Measurements from ENCODE around the gene TP53I13. TPM values are rescaled to one million over a fixed set of nuclear protein-coding genes. Genes with fewer than 3 reads are reported as not detected.

The TP53I13 gene
- total and polyA plus RNA-seq, 2 donors (not counting 3 experiments of a cell fraction or from before 2014, with no cell fraction given), result 41.1 to 42.7 TPM

DNA sequence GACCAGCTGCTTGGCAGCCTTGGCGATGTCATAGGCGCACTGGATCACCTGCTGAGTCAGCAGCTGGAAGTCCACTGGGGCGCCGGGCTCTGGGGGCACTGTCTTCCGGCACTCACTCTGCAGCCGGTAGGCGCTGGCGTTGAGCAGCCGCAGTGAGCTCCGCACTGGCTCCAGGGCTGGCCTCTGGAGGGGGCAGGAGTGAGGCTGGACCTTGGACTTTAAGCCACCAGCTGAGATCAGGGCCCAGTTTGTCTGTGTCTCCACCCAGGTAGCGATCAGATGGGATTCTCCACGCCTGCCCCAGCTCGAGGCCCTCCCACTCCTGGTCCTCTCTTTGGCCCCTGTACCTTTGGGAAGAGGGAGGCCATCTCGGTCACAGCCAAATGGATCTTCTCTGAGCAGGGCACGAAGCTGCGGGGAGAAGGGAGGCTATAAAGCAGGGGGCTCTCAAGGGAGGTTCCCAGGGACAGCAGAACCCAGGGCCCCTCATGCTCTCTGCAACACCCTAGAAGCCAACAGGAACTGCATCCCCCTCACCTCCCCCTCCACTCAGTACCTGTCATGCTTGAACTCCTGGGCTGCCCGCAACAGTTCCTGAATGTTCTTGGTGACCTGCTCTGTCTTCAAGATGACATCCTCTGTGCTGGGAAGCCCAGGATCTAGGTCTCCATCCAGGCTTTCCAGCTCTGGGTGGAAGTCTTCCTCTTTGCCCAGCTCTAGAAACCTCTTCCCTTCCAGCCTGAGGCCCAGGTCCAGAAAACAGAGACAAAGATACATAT lies 6.4 kb downstream of the TP53I13 start:
- CTCF ChIA-PET, result interaction anchor here (0.6 to 9.4 kb wide), 6 partner anchors 11 to 233 kb away, joined by 3 to 152 read pairs (median 6); partner anchors contain the start of gene ANKRD13B
- no peak for DNase-seq (ENCODE audit: low read depth, low spot score)
- H2AFZ ChIP-seq (ENCODE audit: low read depth, low read length), result no peak overlapping the region
- dilution Hi-C loops (cut with MboI; ENCODE audit: extremely low pct_ligation_motif_present, low sequenced_read_pairs) (no loop called here), intact Hi-C loops (cut with micrococcal nuclease) (no loop called here)
- no peak overlapping the region for H3K4me3 ChIP-seq (replicated peaks in 1 of 3; ENCODE audit: insufficient read depth in 1 of 3, low read depth in 1 of 3, low read length in 3 of 3)
- peaks cover 3% of the 10 kb centered on the region for H3K4me1 ChIP-seq (ENCODE audit: control insufficient read depth, extremely low read depth, insufficient read depth, low read length)
- no peaks in the 10 kb centered on the region for H3K27me3 ChIP-seq (ENCODE audit: control insufficient read depth in 2 of 2, insufficient read depth in 2 of 2, low read length in 2 of 2)
- no TSS peak for BruUV-seq (replicated peaks)
- H3K9ac ChIP-seq (replicated peaks; ENCODE audit: extremely low read depth, insufficient read depth, low read length), result no peak overlapping the region
- H3K9me3 ChIP-seq (replicated peaks; ENCODE audit: control insufficient read depth, insufficient read depth, low read length), result no peaks in the 10 kb centered on the region
- TF ChIP-seq POLR2AphosphoS5 (IDR thresholded peaks at IDR 0.05; ENCODE audit: insufficient read depth, low read depth, low read length) (no peak), GATA2 (IDR thresholded peaks at IDR 0.05; ENCODE audit: insufficient read depth, insufficient read length, low read depth, low read length) (no peak), MYC (IDR thresholded peaks at IDR 0.05; ENCODE audit: low read depth, low read length) (no peak), FOS (IDR thresholded peaks at IDR 0.05; ENCODE audit: borderline replicate concordance, insufficient read depth, low read length) (no peak), MAX (IDR thresholded peaks at IDR 0.05; ENCODE audit: insufficient read depth, insufficient read length) (no peak), EZH2 (IDR thresholded peaks at IDR 0.05; ENCODE audit: borderline replicate concordance, low read depth, low read length, severe bottlenecking) (no peak), JUN (IDR thresholded peaks at IDR 0.05; ENCODE audit: borderline replicate concordance, insufficient read depth, insufficient read length, low read depth) (no peak), POLR2A (IDR thresholded peaks at IDR 0.05; ENCODE audit: low read depth, low read length) (no peak)
- TF ChIP-seq, protein P1, sequence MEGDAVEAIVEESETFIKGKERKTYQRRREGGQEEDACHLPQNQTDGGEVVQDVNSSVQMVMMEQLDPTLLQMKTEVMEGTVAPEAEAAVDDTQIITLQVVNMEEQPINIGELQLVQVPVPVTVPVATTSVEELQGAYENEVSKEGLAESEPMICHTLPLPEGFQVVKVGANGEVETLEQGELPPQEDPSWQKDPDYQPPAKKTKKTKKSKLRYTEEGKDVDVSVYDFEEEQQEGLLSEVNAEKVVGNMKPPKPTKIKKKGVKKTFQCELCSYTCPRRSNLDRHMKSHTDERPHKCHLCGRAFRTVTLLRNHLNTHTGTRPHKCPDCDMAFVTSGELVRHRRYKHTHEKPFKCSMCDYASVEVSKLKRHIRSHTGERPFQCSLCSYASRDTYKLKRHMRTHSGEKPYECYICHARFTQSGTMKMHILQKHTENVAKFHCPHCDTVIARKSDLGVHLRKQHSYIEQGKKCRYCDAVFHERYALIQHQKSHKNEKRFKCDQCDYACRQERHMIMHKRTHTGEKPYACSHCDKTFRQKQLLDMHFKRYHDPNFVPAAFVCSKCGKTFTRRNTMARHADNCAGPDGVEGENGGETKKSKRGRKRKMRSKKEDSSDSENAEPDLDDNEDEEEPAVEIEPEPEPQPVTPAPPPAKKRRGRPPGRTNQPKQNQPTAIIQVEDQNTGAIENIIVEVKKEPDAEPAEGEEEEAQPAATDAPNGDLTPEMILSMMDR (IDR thresholded peaks at IDR 0.05; ENCODE audit: extremely low read depth in 1 of 2, insufficient read depth in 1 of 2, low read depth in 1 of 2, low read length in 2 of 2), result no peak
- peaks cover 16 to 53% of the 10 kb centered on the region in 2 experiments for H3K36me3 ChIP-seq (ENCODE audit: control insufficient read depth in 2 of 2, extremely low read depth in 1 of 2, insufficient read depth in 2 of 2, low read length in 2 of 2)
- FAIRE-seq, result no peak
- POLR2A ChIA-PET, result interaction anchor here (0.6 kb wide), 1 partner anchor 15 kb away, joined by 3 read pairs; no protein-coding TSS in a partner anchor
- H3K27ac ChIP-seq (ENCODE audit: insufficient read depth, low read depth, low read length), result no peak overlapping the region
- H3K9me1 ChIP-seq (replicated peaks; ENCODE audit: control insufficient read depth, extremely low read depth, insufficient read depth, low read length), result no peaks in the 10 kb centered on the region
- no peaks in the 10 kb centered on the region for H4K20me1 ChIP-seq (replicated peaks; ENCODE audit: control insufficient read depth, extremely low read depth, insufficient read depth, low read length)
- peaks cover 3% of the 10 kb centered on the region for H3K79me2 ChIP-seq (ENCODE audit: control insufficient read depth, insufficient read depth, low read length)
- no peak overlapping the region for H3K4me2 ChIP-seq (ENCODE audit: insufficient read depth, low read length)
